Measurements from ENCODE around the gene SCEL. TPM values are rescaled to one million over a fixed set of nuclear protein-coding genes. Genes with fewer than 3 reads are reported as not detected.

The SCEL gene
- total RNA-seq, 1 experiment from 2014 or later, result 1.3 TPM

GRCh38 chr13:77599351-77599750, 63.8 kb downstream of the SCEL start:
- H3K9me3 Mint-ChIP-seq (ENCODE audit: unreplicated experiment), result no peaks in the 10 kb centered on the region
- TF ChIP-seq CTCF (IDR thresholded peaks at IDR 0.05; ENCODE audit: unreplicated experiment), result no peak
- no peak overlapping the region for H3K27ac Mint-ChIP-seq (ENCODE audit: low read depth, unreplicated experiment)
- H3K36me3 Mint-ChIP-seq (ENCODE audit: insufficient read depth, unreplicated experiment), result no peaks in the 10 kb centered on the region
- CTCF ChIA-PET, result no interaction called here
- peaks cover 6% of the 10 kb centered on the region for H3K27me3 Mint-ChIP-seq (ENCODE audit: insufficient read depth, unreplicated experiment)
- intact Hi-C loops (cut with micrococcal nuclease), result no loop called here
- no TSS peak for BruUV-seq (replicated peaks)
- no peak for DNase-seq (ENCODE audit: unreplicated experiment)
- no peak overlapping the region for H3K4me3 Mint-ChIP-seq (ENCODE audit: unreplicated experiment)
- no peaks in the 10 kb centered on the region for H3K4me1 Mint-ChIP-seq (ENCODE audit: insufficient read depth, unreplicated experiment)
- POLR2A ChIA-PET, result no interaction called here

- no peak overlapping the region for H3K27ac Mint-ChIP-seq (ENCODE audit: low read depth, unreplicated experiment)
- CTCF ChIA-PET, result interaction anchor here (0.8 kb wide), 1 partner anchor 38 kb away, joined by 3 read pairs; no protein-coding TSS in a partner anchor
- TF ChIP-seq CTCF (IDR thresholded peaks at IDR 0.05; ENCODE audit: unreplicated experiment), result no peak
- H3K9me3 Mint-ChIP-seq (ENCODE audit: unreplicated experiment), result no peaks in the 10 kb centered on the region
- H3K4me1 Mint-ChIP-seq (ENCODE audit: insufficient read depth, unreplicated experiment), result no peaks in the 10 kb centered on the region
- no TSS peak for BruUV-seq (replicated peaks)
- H3K27me3 Mint-ChIP-seq (ENCODE audit: insufficient read depth, unreplicated experiment), result no peaks in the 10 kb centered on the region
- DNase-seq (ENCODE audit: unreplicated experiment), result no peak
- H3K4me3 Mint-ChIP-seq (ENCODE audit: unreplicated experiment), result no peak overlapping the region
- intact Hi-C loops (cut with micrococcal nuclease), result no loop called here
- H3K36me3 Mint-ChIP-seq (ENCODE audit: insufficient read depth, unreplicated experiment), result no peaks in the 10 kb centered on the region
- POLR2A ChIA-PET, result interaction anchor here (0.6 kb wide), 1 partner anchor 151 kb away, joined by 6 read pairs; no protein-coding TSS in a partner anchor
These were observed 65.2 kb downstream of the SCEL start for GRCh38 chr13:77600701-77601100.

- no peak for DNase-seq (ENCODE audit: unreplicated experiment)
- no peak for TF ChIP-seq CTCF (IDR thresholded peaks at IDR 0.05; ENCODE audit: unreplicated experiment)
- ChIA-PET CTCF (no interaction called here), POLR2A (no interaction called here)
- Mint-ChIP-seq H3K27me3 (ENCODE audit: insufficient read depth, unreplicated experiment) (no peaks in the 10 kb centered on the region), H3K36me3 (ENCODE audit: insufficient read depth, unreplicated experiment) (no peaks in the 10 kb centered on the region), H3K27ac (ENCODE audit: low read depth, unreplicated experiment) (no peak overlapping the region), H3K4me3 (ENCODE audit: unreplicated experiment) (no peak overlapping the region), H3K4me1 (ENCODE audit: insufficient read depth, unreplicated experiment) (no peaks in the 10 kb centered on the region), H3K9me3 (ENCODE audit: unreplicated experiment) (no peaks in the 10 kb centered on the region)
- no TSS peak for BruUV-seq (replicated peaks)
- intact Hi-C loops (cut with micrococcal nuclease), result no loop called here
These were observed 75.6 kb downstream of the SCEL start for GRCh38 chr13:77611068-77611467.

GRCh38 chr13:77616027-77616426, 80.5 kb downstream of the SCEL start:
- H3K4me1 Mint-ChIP-seq (ENCODE audit: insufficient read depth, unreplicated experiment), result no peaks in the 10 kb centered on the region
- no peak overlapping the region for H3K27ac Mint-ChIP-seq (ENCODE audit: low read depth, unreplicated experiment)
- no peak overlapping the region for H3K4me3 Mint-ChIP-seq (ENCODE audit: unreplicated experiment)
- no peak for TF ChIP-seq CTCF (IDR thresholded peaks at IDR 0.05; ENCODE audit: unreplicated experiment)
- no peaks in the 10 kb centered on the region for H3K9me3 Mint-ChIP-seq (ENCODE audit: unreplicated experiment)
- BruUV-seq (replicated peaks), result no TSS peak
- peaks cover 4% of the 10 kb centered on the region for H3K36me3 Mint-ChIP-seq (ENCODE audit: insufficient read depth, unreplicated experiment)
- intact Hi-C loops (cut with micrococcal nuclease), result no loop called here
- ChIA-PET CTCF (interaction anchor here (0.7 kb wide), 1 partner anchor 134 kb away, joined by 3 read pairs; no protein-coding TSS in a partner anchor), POLR2A (no interaction called here)
- DNase-seq (ENCODE audit: unreplicated experiment), result no peak
- H3K27me3 Mint-ChIP-seq (ENCODE audit: insufficient read depth, unreplicated experiment), result peaks cover 6% of the 10 kb centered on the region

Measured in MCF 10A (cell line).